ENCODE data around the gene RNU2-1. TPM values are rescaled to one million over a fixed set of nuclear protein-coding genes. Genes with fewer than 3 reads are reported as not detected.
"Not testable (repeated sequence)": the region's sequence is repeated elsewhere in the genome, so short reads cannot be mapped to it uniquely, and the experiment has no call there.

RNU2-1 gene
- total RNA-seq: not detected

- H3K36me3 ChIP-seq; intact Hi-C loops (cut with DNase I; ENCODE audit: low total_unique reads); DNase-seq (ENCODE audit: low spot score in 2 of 2): not testable (repeated sequence)
Observed at GRCh38 chr17:43233877-43234276, at the start of gene RNU2-1. RNU2-1 (minus strand) TSS chr17:43233977.

GRCh38 chr17:43272914-43273313 lies 39.1 kb upstream of the RNU2-1 start:
- intact Hi-C loops (cut with DNase I; ENCODE audit: low total_unique reads); H3K27ac ChIP-seq; DNase-seq (ENCODE audit: low spot score in 2 of 2); H3K9me3 ChIP-seq; H3K36me3 ChIP-seq; H3K4me1 ChIP-seq; H3K4me3 ChIP-seq; H3K27me3 ChIP-seq: not testable (repeated sequence)

More at GRCh38 chr17:43233877-43234276, at the start of gene RNU2-1:
- not testable (repeated sequence) for H3K4me1 ChIP-seq, H3K4me3 ChIP-seq, H3K9me3 ChIP-seq, H3K27me3 ChIP-seq, H3K27ac ChIP-seq

GRCh38 chr17:43272483-43272882 lies 38.7 kb upstream of the RNU2-1 start:
- H3K27me3 ChIP-seq; H3K27ac ChIP-seq; H3K9me3 ChIP-seq; H3K4me3 ChIP-seq; DNase-seq (ENCODE audit: low spot score in 2 of 2); H3K4me1 ChIP-seq; intact Hi-C loops (cut with DNase I; ENCODE audit: low total_unique reads); H3K36me3 ChIP-seq: not testable (repeated sequence)

DNA sequence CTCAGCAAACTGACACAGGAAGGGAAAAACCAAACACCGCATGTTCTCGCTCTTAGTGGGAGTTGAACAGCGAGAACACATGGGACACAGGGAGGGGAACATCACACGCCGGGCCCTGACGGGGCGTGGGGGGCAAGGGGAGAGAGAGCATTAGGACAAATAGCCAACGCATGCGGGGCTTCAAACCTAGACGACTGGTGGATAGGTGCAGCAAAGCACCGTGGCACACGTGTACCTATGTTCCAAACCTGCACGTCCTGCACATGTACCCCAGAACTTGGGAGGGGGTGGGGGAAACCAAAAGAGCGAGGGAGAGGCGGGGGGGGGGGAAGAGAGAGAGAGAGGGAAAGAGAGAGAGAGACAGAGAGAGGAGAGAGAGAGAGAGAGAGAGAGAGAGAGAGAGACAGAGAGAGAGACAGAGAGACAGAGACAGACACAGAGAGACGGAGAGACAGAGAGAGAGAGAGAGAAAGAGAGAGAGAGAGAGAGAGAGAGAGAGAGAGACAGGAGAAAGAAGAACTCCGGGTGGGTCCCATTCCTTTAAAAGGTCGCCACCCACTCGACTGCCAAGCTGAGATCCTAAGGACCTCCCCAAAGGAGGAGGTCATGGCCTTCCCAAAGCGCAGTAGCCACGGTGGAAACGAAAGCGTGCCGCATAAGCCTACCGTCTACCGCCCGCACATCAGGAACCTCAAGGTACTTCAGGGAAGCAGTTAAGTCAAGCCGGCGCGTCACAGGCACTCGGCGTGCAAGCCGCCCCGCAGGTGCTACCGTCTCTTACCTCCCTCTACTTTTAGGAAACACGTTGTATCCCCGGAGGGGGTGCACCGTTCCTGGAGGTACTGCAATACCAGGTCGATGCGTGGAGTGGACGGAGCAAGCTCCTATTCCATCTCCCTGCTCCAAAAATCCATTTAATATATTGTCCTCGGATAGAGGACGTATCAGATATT lies 37.1 kb upstream of the RNU2-1 start:
- H3K27me3 ChIP-seq; H3K4me3 ChIP-seq; H3K4me1 ChIP-seq; H3K27ac ChIP-seq; DNase-seq (ENCODE audit: low spot score in 2 of 2); H3K9me3 ChIP-seq; H3K36me3 ChIP-seq; intact Hi-C loops (cut with DNase I; ENCODE audit: low total_unique reads): not testable (repeated sequence)

DNA sequence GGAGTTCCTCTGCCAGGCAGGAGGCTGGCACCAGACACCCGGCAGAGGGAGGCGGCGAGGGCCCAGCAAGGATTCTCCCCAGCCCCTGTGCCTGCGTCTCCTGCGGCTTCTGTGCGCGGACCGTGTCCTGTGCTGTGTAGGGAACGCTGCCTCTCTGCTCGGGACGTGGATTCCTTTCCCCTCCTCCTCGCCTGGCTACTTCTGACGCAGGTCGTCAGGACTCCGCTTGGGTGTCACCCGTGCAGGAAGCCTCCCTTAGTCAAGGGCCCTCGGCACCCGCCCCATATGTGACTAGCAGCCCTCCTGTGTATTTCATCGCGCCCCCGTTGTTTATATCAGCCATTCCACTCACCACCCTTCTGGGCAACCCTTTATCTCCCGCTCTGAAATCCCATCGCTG lies 12.7 kb upstream of the RNU2-1 start:
- Histone ChIP-seq H3K4me3 (peak overlapping the region; percentile 20 to 56 (median 30)), H3K27ac (peak overlapping the region in 1 of 2 donors; percentile 75)
- H3K4me1 ChIP-seq; H3K9me3 ChIP-seq; intact Hi-C loops (cut with DNase I; ENCODE audit: low total_unique reads); H3K27me3 ChIP-seq; H3K36me3 ChIP-seq; DNase-seq (ENCODE audit: low spot score in 2 of 2): not testable (repeated sequence)

DNA sequence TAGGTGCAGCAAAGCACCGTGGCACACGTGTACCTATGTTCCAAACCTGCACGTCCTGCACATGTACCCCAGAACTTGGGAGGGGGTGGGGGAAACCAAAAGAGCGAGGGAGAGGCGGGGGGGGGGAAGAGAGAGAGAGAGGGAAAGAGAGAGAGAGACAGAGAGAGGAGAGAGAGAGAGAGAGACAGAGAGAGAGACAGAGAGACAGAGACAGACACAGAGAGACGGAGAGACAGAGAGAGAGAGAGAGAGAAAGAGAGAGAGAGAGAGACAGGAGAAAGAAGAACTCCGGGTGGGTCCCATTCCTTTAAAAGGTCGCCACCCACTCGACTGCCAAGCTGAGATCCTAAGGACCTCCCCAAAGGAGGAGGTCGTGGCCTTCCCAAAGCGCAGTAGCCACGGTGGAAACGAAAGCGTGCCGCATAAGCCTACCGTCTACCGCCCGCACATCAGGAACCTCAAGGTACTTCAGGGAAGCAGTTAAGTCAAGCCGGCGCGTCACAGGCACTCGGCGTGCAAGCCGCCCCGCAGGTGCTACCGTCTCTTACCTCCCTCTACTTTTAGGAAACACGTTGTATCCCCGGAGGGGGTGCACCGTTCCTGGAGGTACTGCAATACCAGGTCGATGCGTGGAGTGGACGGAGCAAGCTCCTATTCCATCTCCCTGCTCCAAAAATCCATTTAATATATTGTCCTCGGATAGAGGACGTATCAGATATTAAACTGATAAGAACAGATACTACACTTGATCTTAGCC lies 7.0 kb upstream of the RNU2-1 start:
- H3K36me3 ChIP-seq; H3K4me1 ChIP-seq; intact Hi-C loops (cut with DNase I; ENCODE audit: low total_unique reads); H3K27me3 ChIP-seq; H3K4me3 ChIP-seq; H3K27ac ChIP-seq; DNase-seq (ENCODE audit: low spot score in 2 of 2); H3K9me3 ChIP-seq: not testable (repeated sequence)

DNA sequence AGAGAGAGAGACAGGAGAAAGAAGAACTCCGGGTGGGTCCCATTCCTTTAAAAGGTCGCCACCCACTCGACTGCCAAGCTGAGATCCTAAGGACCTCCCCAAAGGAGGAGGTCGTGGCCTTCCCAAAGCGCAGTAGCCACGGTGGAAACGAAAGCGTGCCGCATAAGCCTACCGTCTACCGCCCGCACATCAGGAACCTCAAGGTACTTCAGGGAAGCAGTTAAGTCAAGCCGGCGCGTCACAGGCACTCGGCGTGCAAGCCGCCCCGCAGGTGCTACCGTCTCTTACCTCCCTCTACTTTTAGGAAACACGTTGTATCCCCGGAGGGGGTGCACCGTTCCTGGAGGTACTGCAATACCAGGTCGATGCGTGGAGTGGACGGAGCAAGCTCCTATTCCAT lies 5.8 kb upstream of the RNU2-1 start:
- DNase-seq (ENCODE audit: low spot score in 2 of 2); intact Hi-C loops (cut with DNase I; ENCODE audit: low total_unique reads); H3K9me3 ChIP-seq; H3K4me3 ChIP-seq; H3K27ac ChIP-seq; H3K36me3 ChIP-seq; H3K4me1 ChIP-seq; H3K27me3 ChIP-seq: not testable (repeated sequence)

DNA sequence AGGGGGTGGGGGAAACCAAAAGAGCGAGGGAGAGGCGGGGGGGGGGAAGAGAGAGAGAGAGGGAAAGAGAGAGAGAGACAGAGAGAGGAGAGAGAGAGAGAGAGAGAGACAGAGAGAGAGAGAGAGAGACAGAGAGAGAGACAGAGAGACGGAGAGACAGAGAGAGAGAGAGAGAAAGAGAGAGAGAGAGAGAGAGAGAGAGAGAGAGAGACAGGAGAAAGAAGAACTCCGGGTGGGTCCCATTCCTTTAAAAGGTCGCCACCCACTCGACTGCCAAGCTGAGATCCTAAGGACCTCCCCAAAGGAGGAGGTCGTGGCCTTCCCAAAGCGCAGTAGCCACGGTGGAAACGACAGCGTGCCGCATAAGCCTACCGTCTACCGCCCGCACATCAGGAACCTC lies 514 bp downstream of the RNU2-1 start:
- intact Hi-C loops (cut with DNase I; ENCODE audit: low total_unique reads); H3K4me3 ChIP-seq; H3K27ac ChIP-seq; H3K27me3 ChIP-seq; DNase-seq (ENCODE audit: low spot score in 2 of 2); H3K4me1 ChIP-seq; H3K36me3 ChIP-seq; H3K9me3 ChIP-seq: not testable (repeated sequence)

- peak overlapping the region; percentile 4 to 48 (median 10) for H3K4me3 ChIP-seq
- H3K36me3 ChIP-seq; H3K9me3 ChIP-seq; H3K4me1 ChIP-seq; intact Hi-C loops (cut with DNase I; ENCODE audit: low total_unique reads); H3K27me3 ChIP-seq: not testable (repeated sequence)
- H3K27ac ChIP-seq: peak overlapping the region; percentile 4 to 80
- DNase-seq (ENCODE audit: low spot score in 2 of 2): peak; percentile 57 to 65
Observed at GRCh38 chr17:43232021-43232699, 1.6 kb downstream of the RNU2-1 start.

DNA sequence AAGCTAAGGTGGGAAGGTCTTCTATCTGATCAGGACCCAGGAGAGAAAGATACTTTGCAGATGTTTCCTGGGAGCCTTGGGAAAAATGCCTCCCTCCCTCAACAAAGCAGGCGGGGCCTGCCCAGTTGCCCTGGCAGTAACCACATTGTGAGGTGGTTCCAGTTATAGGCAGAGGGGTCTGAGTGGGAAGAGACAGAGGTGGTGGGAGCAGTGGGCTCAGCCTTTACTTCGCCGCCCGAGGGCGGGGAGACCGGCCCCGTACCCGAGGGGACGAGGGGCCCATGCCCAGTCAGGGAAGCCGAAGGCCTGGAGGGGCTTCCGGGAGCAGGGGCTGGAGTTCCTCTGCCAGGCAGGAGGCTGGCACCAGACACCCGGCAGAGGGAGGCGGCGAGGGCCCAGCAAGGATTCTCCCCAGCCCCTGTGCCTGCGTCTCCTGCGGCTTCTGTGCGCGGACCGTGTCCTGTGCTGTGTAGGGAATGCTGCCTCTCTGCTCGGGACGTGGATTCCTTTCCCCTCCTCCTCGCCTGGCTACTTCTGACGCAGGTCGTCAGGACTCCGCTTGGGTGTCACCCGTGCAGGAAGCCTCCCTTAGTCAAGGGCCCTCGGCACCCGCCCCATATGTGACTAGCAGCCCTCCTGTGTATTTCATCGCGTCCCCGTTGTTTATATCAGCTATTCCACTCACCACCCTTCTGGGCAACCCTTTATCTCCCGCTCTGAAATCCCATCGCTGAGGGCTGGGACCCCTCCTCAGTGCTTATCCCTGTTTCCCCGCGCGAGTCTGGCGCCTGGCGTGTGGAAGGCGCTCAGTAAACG lies 2.4 kb downstream of the RNU2-1 start:
- H3K9me3 ChIP-seq; H3K27me3 ChIP-seq; H3K36me3 ChIP-seq; intact Hi-C loops (cut with DNase I; ENCODE audit: low total_unique reads); H3K4me1 ChIP-seq: not testable (repeated sequence)
- peak in 1 of 2 donors; percentile 7 for DNase-seq (ENCODE audit: low spot score in 2 of 2)
- peak overlapping the region; percentile 4 to 48 (median 10) for H3K4me3 ChIP-seq
- H3K27ac ChIP-seq: peak overlapping the region; percentile 4 to 80

DNA sequence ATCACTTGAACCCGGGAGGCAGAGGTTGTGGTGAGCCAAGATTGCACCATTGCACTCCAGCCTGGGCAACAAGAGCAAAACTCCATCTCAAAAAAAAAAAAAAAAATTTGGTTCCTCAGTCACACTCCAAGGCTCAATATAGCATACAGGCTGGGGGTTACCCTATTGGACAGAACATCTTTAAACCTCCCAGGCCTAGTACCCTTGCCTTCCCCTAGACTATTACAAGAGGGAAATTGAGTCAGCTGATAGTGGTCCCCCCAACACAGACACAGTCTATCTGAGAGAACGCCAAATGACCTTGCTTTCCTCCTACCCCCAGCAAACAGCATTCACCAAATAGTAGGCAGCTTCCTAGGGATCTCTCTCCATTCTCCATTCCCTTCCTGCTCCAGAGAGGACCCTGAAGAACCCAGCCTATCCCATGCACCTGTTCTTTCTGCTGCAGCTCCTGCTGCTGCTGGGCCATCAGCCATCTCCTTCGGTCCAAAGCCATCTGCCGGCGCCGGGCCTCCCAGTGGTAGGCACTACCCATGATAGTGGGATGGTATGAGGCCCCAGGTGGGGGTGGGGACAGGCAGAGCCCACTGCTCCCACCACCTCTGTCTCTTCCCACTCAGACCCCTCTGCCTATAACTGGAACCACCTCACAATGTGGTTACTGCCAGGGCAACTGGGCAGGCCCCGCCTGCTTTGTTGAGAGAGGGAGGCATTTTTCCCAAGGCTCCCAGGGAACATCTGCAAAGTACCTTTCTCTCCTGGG lies 5.6 kb downstream of the RNU2-1 start, which contains the start of gene CCDC200:
CCDC200 (minus strand) TSS at position 604 of the 763 bp plus-strand sequence; CDS start at position 535, 69 bp downstream.
- H3K4me1 ChIP-seq; DNase-seq (ENCODE audit: low spot score in 2 of 2); intact Hi-C loops (cut with DNase I; ENCODE audit: low total_unique reads): not testable (repeated sequence)

More for the DNA sequence above, 5.6 kb downstream of the RNU2-1 start, which contains the start of gene CCDC200:
- not testable (repeated sequence) for H3K9me3 ChIP-seq, H3K4me3 ChIP-seq, H3K27ac ChIP-seq, H3K36me3 ChIP-seq, H3K27me3 ChIP-seq
